Mesenchymal stem cell (in vitro differentiated cells and primary cell): ENCODE measurements around the gene BCS1L.

Source experiments
- DNase-seq: peaks from one replicate; pipeline ENCODE4 v3.0.0-alpha.2; 2013
- H2AFZ ChIP-seq: one replicate; pipeline ENCODE4 v1.6.1; 2013; ENCODE audit warnings: low read depth, mild to moderate bottlenecking, control low read depth, inconsistent platforms, low read length, moderate library complexity
- H2AK5ac ChIP-seq: 2 replicates; pipeline ENCODE4 v1.6.1; 2013; ENCODE audit warnings: low read length, moderate library complexity, mild to moderate bottlenecking, inconsistent platforms; ENCODE audit not compliant: severe bottlenecking
- H2BK120ac ChIP-seq: one replicate; pipeline ENCODE4 v1.6.1; 2013; ENCODE audit warnings: low read depth, mild to moderate bottlenecking, inconsistent platforms, low read length, moderate library complexity
- H2BK12ac ChIP-seq, 2 experiments: one replicate each; pipeline ENCODE4 v1.6.1; 2013; ENCODE audit warnings: inconsistent platforms in 2 of 2, low read length in 2 of 2, mild to moderate bottlenecking in 2 of 2, moderate library complexity in 2 of 2, control low read depth in 1 of 2
- H2BK15ac ChIP-seq: one replicate; pipeline ENCODE4 v1.6.1; 2013; ENCODE audit warnings: mild to moderate bottlenecking, low read depth, inconsistent platforms; ENCODE audit not compliant: poor library complexity, severe bottlenecking
- H2BK5ac ChIP-seq: 2 replicates; pipeline ENCODE4 v1.6.1; 2013; ENCODE audit warnings: low read depth, mild to moderate bottlenecking, low read length, control low read depth, inconsistent platforms; ENCODE audit not compliant: poor library complexity, severe bottlenecking
- H3K14ac ChIP-seq, 2 experiments: one replicate each; pipeline ENCODE4 v1.6.1; 2013; ENCODE audit warnings: inconsistent platforms in 2 of 2, low read length in 2 of 2, control low read depth in 1 of 2, mild to moderate bottlenecking in 1 of 2, moderate library complexity in 1 of 2
- H3K18ac ChIP-seq, 2 experiments: one replicate each; pipeline ENCODE4 v1.6.1; 2013; ENCODE audit warnings: inconsistent platforms in 2 of 2, low read length in 2 of 2, control low read depth in 1 of 2, low read depth in 1 of 2, mild to moderate bottlenecking in 1 of 2
- H3K23ac ChIP-seq, 2 experiments: one replicate each; pipeline ENCODE4 v1.6.1; 2013; ENCODE audit warnings: inconsistent platforms in 2 of 2, low read length in 2 of 2, mild to moderate bottlenecking in 2 of 2, moderate library complexity in 2 of 2, control low read depth in 1 of 2
- H3K27ac ChIP-seq: 2 replicates; pipeline ENCODE4 v1.5.1; 2013; ENCODE audit warnings: mild to moderate bottlenecking, moderate library complexity, low read length, control low read depth, inconsistent platforms; ENCODE audit not compliant: poor library complexity, severe bottlenecking
- H3K27me3 ChIP-seq, 2 experiments: 2 replicates each; pipeline versions ENCODE4 v1.6.1 to v1.7.0; 2013; ENCODE audit warnings: low read length in 2 of 2, mild to moderate bottlenecking in 2 of 2, moderate library complexity in 2 of 2, control low read depth in 1 of 2, inconsistent platforms in 1 of 2; ENCODE audit not compliant: control insufficient read depth in 1 of 2, insufficient read depth in 1 of 2
- H3K36me3 ChIP-seq, 2 experiments: 2 replicates each; pipeline versions ENCODE4 v1.6.1 to v1.7.0; 2013; ENCODE audit warnings: low read length in 2 of 2, control low read depth in 1 of 2, inconsistent platforms in 1 of 2, low read depth in 1 of 2, mild to moderate bottlenecking in 1 of 2; ENCODE audit not compliant: insufficient read depth in 2 of 2, control insufficient read depth in 1 of 2
- H3K4ac ChIP-seq, 2 experiments: one replicate each; pipeline ENCODE4 v1.6.1; 2013; ENCODE audit warnings: inconsistent platforms in 2 of 2, low read length in 2 of 2, mild to moderate bottlenecking in 2 of 2, moderate library complexity in 2 of 2, control low read depth in 1 of 2, low read depth in 1 of 2
- H3K4me1 ChIP-seq: 2 replicates; pipeline ENCODE4 v1.6.1; 2013; ENCODE audit warnings: low read depth, low read length, control low read depth; ENCODE audit not compliant: control insufficient read depth, insufficient read depth
- H3K4me2 ChIP-seq: 2 replicates; pipeline ENCODE4 v1.6.1; 2013; ENCODE audit warnings: low read length, mild to moderate bottlenecking, inconsistent platforms; ENCODE audit not compliant: poor library complexity, severe bottlenecking
- H3K4me3 ChIP-seq, 2 experiments: 2 replicates each; pipeline versions ENCODE4 v1.5.1 to v1.7.0; 2013; ENCODE audit warnings: low read length in 2 of 2, mild to moderate bottlenecking in 2 of 2, control low read depth in 1 of 2, low read depth in 1 of 2; ENCODE audit not compliant: insufficient read depth in 1 of 2
- H3K79me1 ChIP-seq: replicated peaks from 2 replicates; pipeline ENCODE4 v1.6.1; 2013; ENCODE audit warnings: mild to moderate bottlenecking, control low read depth, low read length, inconsistent platforms; ENCODE audit not compliant: poor library complexity, severe bottlenecking
- H3K9ac ChIP-seq: 2 replicates; pipeline ENCODE4 v1.7.0; 2013; ENCODE audit warnings: mild to moderate bottlenecking, low read length, moderate library complexity
- H3K9me3 ChIP-seq: 2 replicates; pipeline ENCODE4 v1.7.0; 2013; ENCODE audit warnings: mild to moderate bottlenecking, low read length; ENCODE audit not compliant: control insufficient read depth
- H4K8ac ChIP-seq: one replicate; pipeline ENCODE4 v1.6.1; 2013; ENCODE audit warnings: inconsistent platforms, mild to moderate bottlenecking, low read length, moderate library complexity
- H4K91ac ChIP-seq: one replicate; pipeline ENCODE4 v1.6.1; 2013; ENCODE audit warnings: mild to moderate bottlenecking, low read length, inconsistent platforms
- WGBS: methylation state at CpG from one replicate; pipeline ENCODE4 v1.1.7; 2013; ENCODE audit warnings: mixed read lengths; 5-methylcytosine and 5-hydroxymethylcytosine counted together

Gene BCS1L

GRCh38 chr2:218621007-218621406 lies 38.5 kb upstream of the BCS1L start:
- H3K27ac ChIP-seq, result no peak overlapping the region
- H3K9me3 ChIP-seq, result no peaks in the 10 kb centered on the region
- no peak for DNase-seq
- 77% methylated on average over 5 of the region's 7 CpGs for WGBS
- H3K4me1 ChIP-seq, result no peaks in the 10 kb centered on the region
- H2BK120ac ChIP-seq, result no peak overlapping the region
- no peak overlapping the region for H3K23ac ChIP-seq
- H2BK12ac ChIP-seq, result no peak overlapping the region
- no peak overlapping the region for H3K18ac ChIP-seq
- H3K27me3 ChIP-seq, result no peaks in the 10 kb centered on the region
- no peak overlapping the region for H3K14ac ChIP-seq
- no peak overlapping the region for H3K4me3 ChIP-seq
- no peak overlapping the region for H3K9ac ChIP-seq
- no peak overlapping the region for H4K91ac ChIP-seq
- peaks cover 8 to 16% of the 10 kb centered on the region in 2 experiments for H3K36me3 ChIP-seq
- no peak overlapping the region for H3K4me2 ChIP-seq
- H2AK5ac ChIP-seq, result no peak overlapping the region
- no peaks in the 10 kb centered on the region for H3K79me1 ChIP-seq
- no peak overlapping the region for H2BK5ac ChIP-seq
- no peak overlapping the region for H3K4ac ChIP-seq
- no peak overlapping the region for H4K8ac ChIP-seq
- no peak overlapping the region for H2AFZ ChIP-seq
- no peak overlapping the region for H2BK15ac ChIP-seq

DNA sequence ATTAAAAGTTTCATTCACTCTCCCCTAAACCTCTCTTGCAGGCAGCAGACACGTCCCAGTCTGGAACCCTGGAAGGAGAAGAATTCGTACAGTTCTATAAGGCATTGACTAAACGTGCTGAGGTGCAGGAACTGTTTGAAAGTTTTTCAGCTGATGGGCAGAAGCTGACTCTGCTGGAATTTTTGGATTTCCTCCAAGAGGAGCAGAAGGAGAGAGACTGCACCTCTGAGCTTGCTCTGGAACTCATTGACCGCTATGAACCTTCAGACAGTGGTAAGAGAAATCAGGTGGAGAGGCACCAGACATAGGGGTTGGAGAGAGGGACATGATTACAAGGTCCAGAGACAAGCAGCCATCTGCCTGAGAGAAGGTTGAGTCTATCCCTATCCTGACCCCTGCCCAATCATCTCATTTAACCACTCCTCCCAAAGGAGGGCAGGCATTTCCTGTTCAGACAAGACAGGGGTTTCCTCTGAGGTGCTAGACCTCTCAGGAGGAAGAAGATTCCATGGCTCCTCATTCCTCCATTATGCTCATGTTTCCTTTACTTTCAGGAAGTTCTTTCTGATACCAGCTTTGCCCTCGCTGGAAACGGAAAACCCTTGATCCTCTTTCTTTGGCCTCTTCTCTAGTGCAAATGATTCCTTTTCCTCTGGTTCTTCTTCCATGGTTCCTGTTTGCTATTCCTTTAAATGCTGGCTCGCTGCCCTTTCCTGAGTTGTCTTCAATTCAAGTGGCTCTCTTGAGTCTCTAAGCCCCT lies 36.7 kb upstream of the BCS1L start:
- Histone ChIP-seq H2BK15ac (no peak overlapping the region), H3K4ac (no peak overlapping the region), H2AK5ac (no peak overlapping the region), H3K4me2 (no peak overlapping the region), H4K91ac (no peak overlapping the region), H3K14ac (no peak overlapping the region), H3K4me1 (no peaks in the 10 kb centered on the region), H2BK5ac (no peak overlapping the region), H3K23ac (no peak overlapping the region), H3K9ac (no peak overlapping the region), H3K27ac (no peak overlapping the region), H2BK12ac (no peak overlapping the region), H4K8ac (no peak overlapping the region), H3K4me3 (no peak overlapping the region), H3K27me3 (no peaks in the 10 kb centered on the region), H3K79me1 (no peaks in the 10 kb centered on the region), H3K18ac (no peak overlapping the region), H2AFZ (no peak overlapping the region), H3K9me3 (no peaks in the 10 kb centered on the region), H3K36me3 (peaks cover 9 to 23% of the 10 kb centered on the region in 2 experiments), H2BK120ac (no peak overlapping the region)
- no peak for DNase-seq
- 74% methylated on average over 6 of the region's 7 CpGs for WGBS

- Histone ChIP-seq H2AFZ (no peak overlapping the region), H2BK120ac (no peak overlapping the region), H3K9me3 (no peaks in the 10 kb centered on the region), H3K4me3 (no peak overlapping the region), H2AK5ac (no peak overlapping the region), H3K79me1 (no peaks in the 10 kb centered on the region), H2BK5ac (no peak overlapping the region), H3K27ac (no peak overlapping the region), H3K9ac (no peak overlapping the region), H3K14ac (no peak overlapping the region), H3K4me1 (no peaks in the 10 kb centered on the region), H3K36me3 (peaks cover 11 to 28% of the 10 kb centered on the region in 2 experiments), H4K91ac (no peak overlapping the region), H3K27me3 (no peaks in the 10 kb centered on the region), H3K18ac (no peak overlapping the region), H2BK12ac (no peak overlapping the region), H3K23ac (no peak overlapping the region), H4K8ac (no peak overlapping the region), H3K4ac (no peak overlapping the region), H3K4me2 (no peak overlapping the region), H2BK15ac (no peak overlapping the region)
- no peak for DNase-seq
- WGBS, result 80% methylated on average over 3 of the region's 3 CpGs
Observed at GRCh38 chr2:218623366-218623705, 36.1 kb upstream of the BCS1L start.

DNA sequence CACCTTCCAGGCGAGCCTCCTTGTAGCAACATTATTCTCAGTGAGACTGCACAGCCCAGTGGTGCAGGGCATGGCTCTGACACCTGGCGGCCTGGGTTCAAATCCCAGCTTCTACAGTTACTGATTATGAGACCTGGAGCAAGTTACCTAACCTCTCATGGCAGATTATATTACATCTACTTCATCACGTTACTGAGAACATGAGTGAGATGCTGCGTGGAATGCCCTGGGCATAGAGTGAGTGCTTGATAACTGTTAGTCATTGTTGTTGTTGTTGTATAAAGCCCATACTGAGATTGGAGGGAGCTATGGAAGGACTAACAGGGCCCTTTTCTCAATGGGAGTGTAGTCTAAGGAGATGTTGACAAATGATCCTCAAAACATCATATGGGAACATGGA lies 33.1 kb upstream of the BCS1L start:
- Histone ChIP-seq H4K8ac (no peak overlapping the region), H2BK5ac (no peak overlapping the region), H3K18ac (no peak overlapping the region), H2BK120ac (no peak overlapping the region), H2AK5ac (no peak overlapping the region), H3K36me3 (peaks cover 13 to 26% of the 10 kb centered on the region in 2 experiments), H2BK12ac (no peak overlapping the region), H2BK15ac (no peak overlapping the region), H3K4me1 (no peaks in the 10 kb centered on the region), H3K23ac (no peak overlapping the region), H3K14ac (no peak overlapping the region), H3K9ac (no peak overlapping the region), H3K4me3 (no peak overlapping the region), H3K4me2 (no peak overlapping the region), H3K9me3 (no peaks in the 10 kb centered on the region), H3K27me3 (no peaks in the 10 kb centered on the region), H3K27ac (no peak overlapping the region), H3K79me1 (no peaks in the 10 kb centered on the region), H3K4ac (no peak overlapping the region), H4K91ac (no peak overlapping the region), H2AFZ (no peak overlapping the region)
- no peak for DNase-seq
- 95% methylated on average over 4 of the region's 4 CpGs for WGBS
